Gastroesophageal sphincter (tissue), 3 donors: ENCODE results near the gene DLK1.

Source experiments
- POLR2A ChIP-seq, 2 donors: fragments of 450-650 bp; IDR thresholded peaks; one replicate each; pipeline ENCODE4 v1.6.1; 2017; ENCODE audit warnings: antibody characterized with exemption in 2 of 2, mild to moderate bottlenecking in 2 of 2, moderate library complexity in 1 of 2
- POLR2AphosphoS5 ChIP-seq: sonication (generic); formaldehyde crosslinking; IDR thresholded peaks from one replicate; pipeline ENCODE4 v1.6.1; 2017; ENCODE audit warnings: antibody characterized with exemption
- TF ChIP-seq, protein P1 (sequence below), 4 experiments: fragments of 200-600 bp in 2 of 4; fragments of 450-650 bp in 2 of 4; sonication (generic) in 1 of 4; IDR thresholded peaks; one replicate each; pipeline ENCODE4 v1.5.1; 2017 to 2019; ENCODE audit warnings: antibody characterized with exemption in 4 of 4, mild to moderate bottlenecking in 2 of 4, moderate library complexity in 2 of 4

DNA sequence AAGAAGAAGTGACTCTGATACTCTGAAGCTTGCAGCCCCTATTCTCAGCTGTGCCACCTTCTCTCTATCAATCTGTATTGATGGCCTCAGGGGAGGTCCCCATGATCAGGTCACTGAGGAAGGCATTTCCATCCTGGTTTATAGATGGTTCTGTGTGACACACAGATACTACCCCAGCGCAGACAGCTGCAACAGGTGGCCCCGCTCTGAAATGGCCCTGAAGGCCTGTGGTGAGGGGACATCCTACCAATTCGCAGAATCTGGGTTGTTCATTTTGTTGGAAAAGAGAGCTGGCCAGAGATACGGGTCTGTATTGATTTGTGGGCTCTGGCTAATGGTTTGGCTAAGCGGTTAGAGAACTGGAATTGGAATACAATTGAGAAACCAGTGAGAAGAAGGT, 21.7 kb downstream of the DLK1 start:
- TF ChIP-seq, protein P1, sequence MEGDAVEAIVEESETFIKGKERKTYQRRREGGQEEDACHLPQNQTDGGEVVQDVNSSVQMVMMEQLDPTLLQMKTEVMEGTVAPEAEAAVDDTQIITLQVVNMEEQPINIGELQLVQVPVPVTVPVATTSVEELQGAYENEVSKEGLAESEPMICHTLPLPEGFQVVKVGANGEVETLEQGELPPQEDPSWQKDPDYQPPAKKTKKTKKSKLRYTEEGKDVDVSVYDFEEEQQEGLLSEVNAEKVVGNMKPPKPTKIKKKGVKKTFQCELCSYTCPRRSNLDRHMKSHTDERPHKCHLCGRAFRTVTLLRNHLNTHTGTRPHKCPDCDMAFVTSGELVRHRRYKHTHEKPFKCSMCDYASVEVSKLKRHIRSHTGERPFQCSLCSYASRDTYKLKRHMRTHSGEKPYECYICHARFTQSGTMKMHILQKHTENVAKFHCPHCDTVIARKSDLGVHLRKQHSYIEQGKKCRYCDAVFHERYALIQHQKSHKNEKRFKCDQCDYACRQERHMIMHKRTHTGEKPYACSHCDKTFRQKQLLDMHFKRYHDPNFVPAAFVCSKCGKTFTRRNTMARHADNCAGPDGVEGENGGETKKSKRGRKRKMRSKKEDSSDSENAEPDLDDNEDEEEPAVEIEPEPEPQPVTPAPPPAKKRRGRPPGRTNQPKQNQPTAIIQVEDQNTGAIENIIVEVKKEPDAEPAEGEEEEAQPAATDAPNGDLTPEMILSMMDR (IDR thresholded peaks at IDR 0.05): no peak
- no peak for TF ChIP-seq POLR2AphosphoS5
- no peak for TF ChIP-seq POLR2A (IDR thresholded peaks at IDR 0.05)
